OCI-LY7 (cell line): Measurements from ENCODE around the gene WWOX. TPM values are rescaled to one million over a fixed set of nuclear protein-coding genes. Genes with fewer than 3 reads are reported as not detected.

ENCODE experiments used
- BruUV-seq: library from RNA; stranded (reverse); fragments of 400-500 nt; replicated peaks from 2 replicates; lab custom pipeline; 2021; lab: Mats Ljungman, UMichigan
- CTCF ChIA-PET: fragments of 300-600 bp; sonication (Branson Sonifier 250); formaldehyde crosslinking; loops from one replicate; lab custom pipeline; 2022; ENCODE audit warnings: antibody characterized with exemption; ENCODE audit not compliant: unreplicated experiment; lab: Charles Lee
- POLR2A ChIA-PET: fragments of 300-600 bp; sonication (Branson Sonifier 250); formaldehyde crosslinking; loops from one replicate; lab custom pipeline; 2022; ENCODE audit warnings: antibody characterized with exemption; lab: Charles Lee
- DNase-seq: peaks from one replicate; pipeline ENCODE4 v3.0.0-alpha.2; 2015; ENCODE audit warnings: low spot score
- H2AFZ ChIP-seq: fragments of 200-600 bp; sonication (generic), shearing (Covaris generic); 2 replicates; pipeline ENCODE4 v1.6.1; 2014; ENCODE audit warnings: mild to moderate bottlenecking, antibody characterized with exemption, low read length, moderate library complexity
- H3K27ac ChIP-seq: fragments of 200-600 bp; sonication (generic); 2 replicates; pipeline ENCODE4 v1.5.1; 2014; ENCODE audit warnings: mixed run types, low read depth, mild to moderate bottlenecking, moderate library complexity, low read length, inconsistent platforms; ENCODE audit not compliant: poor library complexity, severe bottlenecking
- H3K36me3 ChIP-seq: fragments of 200-600 bp; sonication (generic); 2 replicates; pipeline ENCODE4 v1.6.1; 2014; ENCODE audit warnings: mild to moderate bottlenecking, antibody characterized with exemption, low read length, moderate library complexity, mixed read lengths; ENCODE audit not compliant: insufficient read depth
- H3K4me1 ChIP-seq: fragments of 200-600 bp; sonication (generic); 2 replicates; pipeline ENCODE4 v1.5.1; 2014; ENCODE audit warnings: mild to moderate bottlenecking, low read length; ENCODE audit not compliant: insufficient read depth, poor library complexity, severe bottlenecking
- H3K4me2 ChIP-seq: fragments of 200-600 bp; sonication (generic); 2 replicates; pipeline ENCODE4 v1.6.1; 2014; ENCODE audit warnings: mild to moderate bottlenecking, low read length
- H3K4me3 ChIP-seq: fragments of 200-600 bp; sonication (generic); 2 replicates; pipeline ENCODE4 v1.5.1; 2014; ENCODE audit warnings: mild to moderate bottlenecking, low read depth, low read length; ENCODE audit not compliant: poor library complexity, severe bottlenecking
- H3K79me2 ChIP-seq: fragments of 200-600 bp; sonication (generic); 2 replicates; pipeline ENCODE4 v1.6.1; 2016; ENCODE audit warnings: low read depth, mild to moderate bottlenecking, low read length, moderate library complexity, mixed read lengths; ENCODE audit not compliant: insufficient read depth
- H3K9me2 ChIP-seq: fragments of 200-600 bp; sonication (generic); 2 replicates; pipeline ENCODE4 v1.6.1; 2016; ENCODE audit warnings: mild to moderate bottlenecking, low read length, mixed read lengths; ENCODE audit not compliant: insufficient read depth
- H3K9me3 ChIP-seq: fragments of 200-600 bp; sonication (generic); 2 replicates; pipeline ENCODE4 v1.6.1; 2014; ENCODE audit warnings: mild to moderate bottlenecking, mixed run types, low read length, mixed read lengths
- H4K20me1 ChIP-seq: fragments of 200-600 bp; sonication (generic); 2 replicates; pipeline ENCODE4 v1.6.1; 2014; ENCODE audit warnings: mild to moderate bottlenecking, antibody characterized with exemption, low read length, moderate library complexity, mixed read lengths; ENCODE audit not compliant: insufficient read depth
- CTCF ChIP-seq: fragments of 200-600 bp; sonication (generic); conservative IDR thresholded peaks from 2 replicates; pipeline ENCODE4 v1.5.1; 2014; ENCODE audit warnings: mild to moderate bottlenecking, antibody characterized with exemption, low read length, moderate library complexity, mixed read lengths
- EZH2phosphoT487 ChIP-seq: fragments of 200-600 bp; sonication (generic); IDR thresholded peaks from 2 replicates; pipeline ENCODE4 v1.6.1; 2018; ENCODE audit warnings: low read depth, borderline replicate concordance, mild to moderate bottlenecking, mixed run types, antibody characterized with exemption, low read length, moderate library complexity, mixed read lengths
- intact Hi-C: fragments of 100-400 bp; cut with micrococcal nuclease; formaldehyde crosslinking; loops from one replicate; pipeline ENCODE4 v1.10.0; 2022; ENCODE audit not compliant: unreplicated experiment
- total RNA-seq, 2 experiments: library from RNA; depleted of rRNA in 1 of 2; stranded (reverse); fragments of >200 nt in 1 of 2; shearing (Covaris generic) in 1 of 2; gene quantifications; 2 replicates each; pipeline ENCODE4 v1.2.3, GENCODE V29; 2014 to 2022

Gene WWOX
- total RNA-seq, 2 experiments from 2014 or later, result 40.2 to 47.6 TPM

- no TSS peak for BruUV-seq
- no peaks in the 10 kb centered on the region for H3K4me1 ChIP-seq
These were observed 819.4 kb downstream of the WWOX start for GRCh38 chr16:78918805-78919305.

GRCh38 chr16:78919852-78920251 lies 820.4 kb downstream of the WWOX start:
- CTCF ChIA-PET, result no interaction called here
- no peak overlapping the region for H3K4me3 ChIP-seq
- H3K9me3 ChIP-seq, result 0 out of 2 replicates have a peak, but pooled peaks cover 5% of the 10 kb centered on the region
- POLR2A ChIA-PET, result no interaction called here
- no peaks in the 10 kb centered on the region for H3K9me2 ChIP-seq
- no peaks in the 10 kb centered on the region for H3K36me3 ChIP-seq
- no peak for DNase-seq
- H4K20me1 ChIP-seq, result no peaks in the 10 kb centered on the region
- TF ChIP-seq EZH2phosphoT487 (no peak), CTCF (no peak)
- H3K4me1 ChIP-seq, result no peaks in the 10 kb centered on the region
- BruUV-seq, result no TSS peak
- no peaks in the 10 kb centered on the region for H3K79me2 ChIP-seq
- no peak overlapping the region for H3K27ac ChIP-seq
- intact Hi-C loops, result loop anchor here (10.0 kb wide), 2 partner anchors 125 to 215 kb away; no protein-coding TSS in a partner anchor
- H2AFZ ChIP-seq, result no peak overlapping the region
- no peak overlapping the region for H3K4me2 ChIP-seq

More at GRCh38 chr16:78918805-78919305, 819.4 kb downstream of the WWOX start:
- ChIA-PET POLR2A (no interaction called here), CTCF (no interaction called here)
- Histone ChIP-seq H3K79me2 (no peaks in the 10 kb centered on the region), H3K4me2 (no peak overlapping the region), H3K9me2 (no peaks in the 10 kb centered on the region), H3K27ac (no peak overlapping the region), H2AFZ (no peak overlapping the region), H3K4me3 (no peak overlapping the region), H3K36me3 (no peaks in the 10 kb centered on the region), H3K9me3 (0 out of 2 replicates have a peak, but pooled peaks cover 5% of the 10 kb centered on the region), H4K20me1 (no peaks in the 10 kb centered on the region)
- no peak for DNase-seq
- no peak for TF ChIP-seq EZH2phosphoT487
- no peak for TF ChIP-seq CTCF
- intact Hi-C loops, result no loop called here

- Histone ChIP-seq H3K9me2 (no peaks in the 10 kb centered on the region), H3K27ac (no peak overlapping the region), H3K9me3 (0 out of 2 replicates have a peak, but pooled peaks cover 5% of the 10 kb centered on the region), H3K4me3 (no peak overlapping the region), H3K79me2 (no peaks in the 10 kb centered on the region), H4K20me1 (no peaks in the 10 kb centered on the region), H2AFZ (no peak overlapping the region), H3K4me1 (no peaks in the 10 kb centered on the region), H3K36me3 (no peaks in the 10 kb centered on the region), H3K4me2 (no peak overlapping the region)
- TF ChIP-seq EZH2phosphoT487 (no peak), CTCF (no peak)
- CTCF ChIA-PET, result no interaction called here
- no TSS peak for BruUV-seq
- DNase-seq, result no peak
- intact Hi-C loops, result loop anchor here (10.0 kb wide), 2 partner anchors 124 to 216 kb away; no protein-coding TSS in a partner anchor
- POLR2A ChIA-PET, result no interaction called here
These were observed 821.2 kb downstream of the WWOX start for GRCh38 chr16:78920621-78921020.
